ENCODE measurements around the gene MYLK.
A peak's percentile ranks its signal among the peaks of the same experiment; 100 is the strongest.

MYLK gene

GRCh38 chr3:123773681-123774431, 110.3 kb downstream of the MYLK start:
- no peak for DNase-seq (ENCODE audit: low spot score)

GRCh38 chr3:123769356-123769743, 114.8 kb downstream of the MYLK start:
- no peak for DNase-seq (ENCODE audit: low spot score)

- no peak for DNase-seq (ENCODE audit: low spot score)
Observed at GRCh38 chr3:123768480-123769355, 115.4 kb downstream of the MYLK start.

GRCh38 chr3:123767564-123768292, 116.4 kb downstream of the MYLK start:
- DNase-seq (ENCODE audit: low spot score): no peak

- DNase-seq (ENCODE audit: low spot score): peak; percentile 38
Observed at GRCh38 chr3:123767009-123767372, 117.1 kb downstream of the MYLK start.

- DNase-seq (ENCODE audit: low spot score): no peak
Observed at GRCh38 chr3:123766193-123767008, 117.7 kb downstream of the MYLK start.

GRCh38 chr3:123765475-123766128, 118.5 kb downstream of the MYLK start:
- DNase-seq (ENCODE audit: low spot score): no peak

GRCh38 chr3:123764647-123765046, 119.5 kb downstream of the MYLK start:
- DNase-seq (ENCODE audit: low spot score): no peak

GRCh38 chr3:123762805-123763204, 121.3 kb downstream of the MYLK start:
- no peak for DNase-seq (ENCODE audit: low spot score)

- no peak for DNase-seq (ENCODE audit: low spot score)
Observed at GRCh38 chr3:123760817-123761216, 123.3 kb downstream of the MYLK start.

- no peak for DNase-seq (ENCODE audit: low spot score)
Observed at GRCh38 chr3:123759871-123760270, 124.3 kb downstream of the MYLK start.

- no peak for DNase-seq (ENCODE audit: low spot score)
Observed at GRCh38 chr3:123759311-123759710, 124.8 kb downstream of the MYLK start.

GRCh38 chr3:123758081-123758564, 126.0 kb downstream of the MYLK start:
- no peak for DNase-seq (ENCODE audit: low spot score)

GRCh38 chr3:123757281-123757940, 126.7 kb downstream of the MYLK start:
- no peak for DNase-seq (ENCODE audit: low spot score)

- no peak for DNase-seq (ENCODE audit: low spot score)
Observed at GRCh38 chr3:123755501-123755900, 128.6 kb downstream of the MYLK start.

GRCh38 chr3:123755085-123755484, 129.0 kb downstream of the MYLK start:
- no peak for DNase-seq (ENCODE audit: low spot score)

- no peak for DNase-seq (ENCODE audit: low spot score)
Observed at GRCh38 chr3:123753286-123753685, 130.8 kb downstream of the MYLK start.

GRCh38 chr3:123752228-123752627, 131.9 kb downstream of the MYLK start:
- DNase-seq (ENCODE audit: low spot score): no peak

- no peak for DNase-seq (ENCODE audit: low spot score)
Observed at GRCh38 chr3:123751433-123751832, 132.7 kb downstream of the MYLK start.

- peak; percentile 33 for DNase-seq (ENCODE audit: low spot score)
Observed at GRCh38 chr3:123750659-123751420, 133.3 kb downstream of the MYLK start.

Data from iPS-NIHi11 (cell line).